ENCODE results near the gene OR9A4.

The OR9A4 gene

DNA sequence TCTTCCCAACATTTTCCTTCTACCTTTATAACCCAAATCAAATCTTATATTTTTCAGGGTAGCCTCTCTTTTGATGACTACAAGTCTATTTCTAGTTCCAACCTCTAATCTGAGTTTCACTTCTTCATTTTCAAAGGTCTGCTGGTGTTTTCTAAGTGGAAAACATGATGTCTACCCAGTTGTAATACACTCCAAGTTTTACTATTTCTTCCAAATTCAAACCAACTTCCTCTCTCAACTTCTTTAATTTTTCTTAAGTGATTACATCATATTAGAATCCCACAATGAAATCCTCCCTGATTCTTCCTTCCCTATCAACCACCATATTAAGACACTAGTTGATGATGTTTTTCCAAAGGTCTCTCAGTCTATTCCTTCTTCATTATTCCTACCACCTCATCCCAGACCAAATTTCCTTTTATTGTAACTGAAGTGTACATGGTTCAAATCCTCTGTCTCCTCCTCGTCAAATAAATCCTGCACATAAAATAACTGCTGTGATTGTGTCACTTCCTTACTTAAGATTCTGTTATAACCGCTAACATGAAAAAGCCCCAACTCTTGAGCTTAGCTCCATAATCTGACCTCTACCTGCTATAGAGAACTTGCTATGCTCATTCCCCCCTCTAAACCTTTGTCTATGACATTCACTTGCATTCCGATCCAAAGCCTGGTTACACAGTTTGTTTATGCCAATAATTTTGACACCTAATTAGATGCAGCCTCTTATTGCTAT is 44.7 kb downstream of the OR9A4 start:
- H3K27me3 ChIP-seq, result no peaks in the 10 kb centered on the region
- DNase-seq, result no peak
- H3K36me3 ChIP-seq, result no peaks in the 10 kb centered on the region
- no peaks in the 10 kb centered on the region for H3K4me1 ChIP-seq
- H3K9me3 ChIP-seq, result no peaks in the 10 kb centered on the region
- TF ChIP-seq, protein P1, sequence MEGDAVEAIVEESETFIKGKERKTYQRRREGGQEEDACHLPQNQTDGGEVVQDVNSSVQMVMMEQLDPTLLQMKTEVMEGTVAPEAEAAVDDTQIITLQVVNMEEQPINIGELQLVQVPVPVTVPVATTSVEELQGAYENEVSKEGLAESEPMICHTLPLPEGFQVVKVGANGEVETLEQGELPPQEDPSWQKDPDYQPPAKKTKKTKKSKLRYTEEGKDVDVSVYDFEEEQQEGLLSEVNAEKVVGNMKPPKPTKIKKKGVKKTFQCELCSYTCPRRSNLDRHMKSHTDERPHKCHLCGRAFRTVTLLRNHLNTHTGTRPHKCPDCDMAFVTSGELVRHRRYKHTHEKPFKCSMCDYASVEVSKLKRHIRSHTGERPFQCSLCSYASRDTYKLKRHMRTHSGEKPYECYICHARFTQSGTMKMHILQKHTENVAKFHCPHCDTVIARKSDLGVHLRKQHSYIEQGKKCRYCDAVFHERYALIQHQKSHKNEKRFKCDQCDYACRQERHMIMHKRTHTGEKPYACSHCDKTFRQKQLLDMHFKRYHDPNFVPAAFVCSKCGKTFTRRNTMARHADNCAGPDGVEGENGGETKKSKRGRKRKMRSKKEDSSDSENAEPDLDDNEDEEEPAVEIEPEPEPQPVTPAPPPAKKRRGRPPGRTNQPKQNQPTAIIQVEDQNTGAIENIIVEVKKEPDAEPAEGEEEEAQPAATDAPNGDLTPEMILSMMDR (IDR thresholded peaks at IDR 0.05; ENCODE audit: low read depth, low read length), result no peak
- H3K4me3 ChIP-seq (ENCODE audit: low read depth, low read length), result no peak overlapping the region

Measured in BE2C (cell line).